ENCODE measurements around the gene KCNK6. TPM values are rescaled to one million over a fixed set of nuclear protein-coding genes. Genes with fewer than 3 reads are reported as not detected.

Gene KCNK6
- total and polyA plus RNA-seq, 2 of the 8 experiments (the other 6 are each of a cell fraction or from before 2014, with no cell fraction given), result 10.6 to 13.3 TPM

DNA sequence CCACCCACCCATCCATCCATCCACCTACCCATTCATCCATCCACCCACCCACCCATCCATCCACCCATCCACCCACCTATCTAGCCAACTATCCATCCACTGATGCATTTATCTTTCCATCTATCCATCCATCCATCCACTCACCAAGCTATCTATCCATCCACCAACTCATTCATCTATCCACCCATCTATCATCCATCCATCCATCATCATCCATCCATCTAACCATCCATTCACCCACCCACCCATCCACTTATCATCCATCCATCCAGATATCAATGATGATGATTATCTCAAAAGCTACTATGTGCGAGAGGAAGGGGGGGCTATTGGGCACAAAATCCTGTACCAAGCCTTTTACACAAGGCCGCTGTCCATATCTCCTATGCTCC lies 9.4 kb upstream of the KCNK6 start:
- no peak overlapping the region for H3K18ac ChIP-seq (ENCODE audit: extremely low read depth, low read length)
- no peak overlapping the region for H3K4ac ChIP-seq (replicated peaks; ENCODE audit: insufficient read length, low read depth, low read length)
- H2BK5ac ChIP-seq (ENCODE audit: low read depth, low read length), result no peak overlapping the region
- H3K9ac ChIP-seq (replicated peaks in 1 of 4; ENCODE audit: extremely low read depth in 1 of 4, low read depth in 3 of 4, low read length in 3 of 4), result no peak overlapping the region
- H4K5ac ChIP-seq (ENCODE audit: insufficient read length, low read depth, low read length), result no peak overlapping the region
- ChIA-PET CTCF (ENCODE audit: partially characterized antibody) (interaction anchor here (0.6 to 3.0 kb wide), 4 partner anchors 10 to 53 kb away, joined by 3 to 7 read pairs (median 4); no protein-coding TSS in a partner anchor), POLR2A (ENCODE audit: partially characterized antibody) (interaction anchor here (0.9 to 1.0 kb wide), 2 partner anchors 9 to 24 kb away, joined by 3 read pairs; no protein-coding TSS in a partner anchor)
- peaks cover 0 to 18% (median 9%) of the 10 kb centered on the region in 4 experiments; a peak in 5 of 8 replicates for H3K36me3 ChIP-seq (ENCODE audit: control insufficient read depth in 2 of 4, insufficient read depth in 4 of 4, low read length in 3 of 4)
- no peak for DNase-seq (ENCODE audit: low read depth in 1 of 2, low spot score in 2 of 2)
- no peak overlapping the region for H2BK120ac ChIP-seq (replicated peaks; ENCODE audit: low read depth, low read length)
- FAIRE-seq, result no peak
- H2AK5ac ChIP-seq (ENCODE audit: low read depth, low read length), result no peak overlapping the region
- H2AFZ ChIP-seq (ENCODE audit: low read length), result no peak overlapping the region
- 0 out of 2 replicates have a peak overlapping the region, but pooled peaks have one; percentile 41 for H4K8ac ChIP-seq (ENCODE audit: extremely low read depth, insufficient read depth, low read length)
- H3K56ac ChIP-seq (replicated peaks; ENCODE audit: insufficient read length, low read depth, low read length), result no peak overlapping the region
- H4K91ac ChIP-seq (replicated peaks; ENCODE audit: insufficient read length, low read length), result no peak overlapping the region
- peaks cover 4 to 14% of the 10 kb centered on the region in 2 experiments for H4K20me1 ChIP-seq (replicated peaks in 1 of 2; ENCODE audit: control insufficient read depth in 1 of 2, insufficient read depth in 2 of 2, low read length in 2 of 2)
- no peak overlapping the region for H3K4me2 ChIP-seq (ENCODE audit: insufficient read depth in 1 of 2, low read depth in 2 of 2, low read length in 2 of 2)
- peaks cover 0 to 17% of the 10 kb centered on the region in 2 experiments; a peak in 2 of 4 replicates for H3K79me2 ChIP-seq (ENCODE audit: control insufficient read depth in 1 of 2, insufficient read depth in 2 of 2, low read length in 2 of 2)
- no peak overlapping the region for H3K23ac ChIP-seq (ENCODE audit: insufficient read length)
- no peak overlapping the region for H3K27ac ChIP-seq (ENCODE audit: low read depth, low read length)
- H2BK15ac ChIP-seq (ENCODE audit: low read length), result no peak overlapping the region
- no peaks in the 10 kb centered on the region for H3K27me3 ChIP-seq (replicated peaks in 1 of 4; ENCODE audit: control insufficient read depth in 3 of 4, extremely low read depth in 1 of 4, insufficient read depth in 3 of 4, low read length in 3 of 4)
- H3K4me1 ChIP-seq (replicated peaks in 1 of 4; ENCODE audit: control insufficient read depth in 3 of 4, insufficient read depth in 4 of 4, low read length in 3 of 4), result peaks cover 0 to 5% (median under 1%) of the 10 kb centered on the region in 4 experiments; a peak in 4 of 7 replicates
- no peak overlapping the region for H2BK12ac ChIP-seq (ENCODE audit: low read depth, low read length)
- TF ChIP-seq POLR2AphosphoS5 (IDR thresholded peaks at IDR 0.05; ENCODE audit: low read depth, low read length), result no peak
- TF ChIP-seq CBX5 (IDR thresholded peaks at IDR 0.05; ENCODE audit: low read depth, low read length), result no peak
- TF ChIP-seq NRF1 (IDR thresholded peaks at IDR 0.05; ENCODE audit: low read depth, low read length), result no peak
- no peak for TF ChIP-seq SRF (IDR thresholded peaks at IDR 0.05; ENCODE audit: low read depth, low read length)
- TF ChIP-seq KDM5A (IDR thresholded peaks at IDR 0.05; ENCODE audit: low read length), result no peak
- TF ChIP-seq CHD1 (IDR thresholded peaks at IDR 0.05; ENCODE audit: low read depth, low read length), result no peak
- TF ChIP-seq FOSL1 (IDR thresholded peaks at IDR 0.05; ENCODE audit: insufficient read depth, low read depth, low read length), result no peak
- TF ChIP-seq HDAC2 (IDR thresholded peaks at IDR 0.05; ENCODE audit: borderline replicate concordance in 1 of 2, low read depth in 2 of 2, low read length in 2 of 2), result no peak
- no peak for TF ChIP-seq NANOG (IDR thresholded peaks at IDR 0.05; ENCODE audit: insufficient read depth, low read depth, low read length, poor library complexity, severe bottlenecking)
- no peak overlapping the region for H2BK20ac ChIP-seq (ENCODE audit: low read length)
- no peak overlapping the region for H3K14ac ChIP-seq (ENCODE audit: insufficient read length)
- peaks cover 10% of the 10 kb centered on the region; the same call in 1 of the 2 replicates for H3K23me2 ChIP-seq (ENCODE audit: low read depth, low read length)
- H3K79me1 ChIP-seq (ENCODE audit: low read depth, low read length), result peaks cover 8% of the 10 kb centered on the region
- no peak overlapping the region for H3K4me3 ChIP-seq (ENCODE audit: extremely low read depth in 1 of 4, insufficient read depth in 2 of 4, low read depth in 3 of 4, low read length in 4 of 4)
- WGBS, 2 experiments (ENCODE audit: extremely low coverage in 1 of 2, insufficient coverage in 1 of 2, insufficient read length in 1 of 2, insufficient replicate concordance in 2 of 2, low coverage in 1 of 2, low lambda C conversion rate in 2 of 2, missing lambda C conversion rate in 1 of 2), result 90% methylated on average over 2 of the region's 2 CpGs; no CpG with 5 or more reads in 1 of the 2 experiments
- no peaks in the 10 kb centered on the region for H3K9me3 ChIP-seq (ENCODE audit: insufficient read depth in 2 of 2, low read depth in 1 of 2, low read length in 1 of 2)

Measured in H1 (cell line).